Neural progenitor cell (in vitro differentiated cells): ENCODE results near the gene NTN3. TPM values are rescaled to one million over a fixed set of nuclear protein-coding genes. Genes with fewer than 3 reads are reported as not detected.
"Not testable (repeated sequence)": the region's sequence is repeated elsewhere in the genome, so short reads cannot be mapped to it uniquely, and the experiment has no call there.

Experiments used
- DNase-seq: peaks from one replicate; pipeline ENCODE4 v3.0.0-alpha.2; 2016; ENCODE audit warnings: low spot score
- H2AFZ ChIP-seq: fragments of 200-600 bp; sonication (generic); replicated peaks from 2 replicates; pipeline ENCODE4 v1.6.1; 2016; ENCODE audit warnings: antibody characterized with exemption
- H3F3A ChIP-seq: fragments of 200-600 bp; sonication (generic); 2 replicates; pipeline ENCODE4 v1.6.1; 2016; ENCODE audit warnings: antibody characterized with exemption, low read depth
- H3K27ac ChIP-seq: fragments of 200-600 bp; sonication (generic); 2 replicates; pipeline ENCODE4 v1.5.1; 2016; ENCODE audit warnings: mild to moderate bottlenecking
- H3K27me3 ChIP-seq: fragments of 200-600 bp; sonication (generic); 2 replicates; pipeline ENCODE4 v1.6.1; 2016; ENCODE audit warnings: mild to moderate bottlenecking, moderate library complexity
- H3K36me3 ChIP-seq: fragments of 200-600 bp; sonication (generic); 2 replicates; pipeline ENCODE4 v1.5.1; 2016
- H3K4me1 ChIP-seq: fragments of 200-600 bp; sonication (generic); 2 replicates; pipeline ENCODE4 v1.6.1; 2016; ENCODE audit warnings: mixed run types
- H3K4me2 ChIP-seq: fragments of 200-600 bp; sonication (generic); 2 replicates; pipeline ENCODE4 v1.6.1; 2016
- H3K4me3 ChIP-seq: fragments of 200-600 bp; sonication (generic); 2 replicates; pipeline ENCODE4 v1.5.1; 2016
- H3K79me2 ChIP-seq: fragments of 200-600 bp; sonication (generic); 2 replicates; pipeline ENCODE4 v1.6.1; 2016; ENCODE audit warnings: low read depth
- H3K9ac ChIP-seq: fragments of 200-600 bp; sonication (generic); 2 replicates; pipeline ENCODE4 v1.6.1; 2016
- H3K9me3 ChIP-seq: fragments of 200-600 bp; sonication (generic); 2 replicates; pipeline ENCODE4 v1.5.1; 2016; ENCODE audit warnings: low read depth
- H4K20me1 ChIP-seq: fragments of 200-600 bp; sonication (generic); 2 replicates; pipeline ENCODE4 v1.6.1; 2016; ENCODE audit warnings: low read depth
- H3K27ac Mint-ChIP-seq: 3 replicates; pipeline ENCODE4 v1.8.0; 2021; ENCODE audit warnings: mixed read lengths
- H3K27me3 Mint-ChIP-seq: 2 replicates; pipeline ENCODE4 v1.8.0; 2022; ENCODE audit warnings: low read depth, mild to moderate bottlenecking, inconsistent platforms, moderate library complexity, mixed read lengths; ENCODE audit not compliant: insufficient read depth
- H3K36me3 Mint-ChIP-seq: 3 replicates; pipeline ENCODE4 v1.8.0; 2021; ENCODE audit warnings: mixed read lengths
- H3K4me1 Mint-ChIP-seq: 3 replicates; pipeline ENCODE4 v1.8.0; 2021; ENCODE audit warnings: mixed read lengths
- H3K4me3 Mint-ChIP-seq: 3 replicates; pipeline ENCODE4 v1.8.0; 2021; ENCODE audit warnings: mild to moderate bottlenecking, moderate library complexity, mixed read lengths
- H3K9me3 Mint-ChIP-seq: 3 replicates; pipeline ENCODE4 v1.8.0; 2020; ENCODE audit warnings: mixed read lengths
- CTCF ChIP-seq: fragments of 200-600 bp; sonication (generic); IDR thresholded peaks from 2 replicates; pipeline ENCODE4 v1.5.1; 2017; ENCODE audit warnings: antibody characterized with exemption, mild to moderate bottlenecking
- EZH2 ChIP-seq: fragments of 200-600 bp; sonication (generic); IDR thresholded peaks from 2 replicates; pipeline ENCODE4 v1.6.1; 2017; ENCODE audit warnings: antibody characterized with exemption, mild to moderate bottlenecking, moderate library complexity
- EZH2phosphoT487 ChIP-seq: fragments of 200-600 bp; sonication (generic); IDR thresholded peaks from 2 replicates; pipeline ENCODE4 v1.6.1; 2017; ENCODE audit warnings: antibody characterized with exemption
- total RNA-seq: library from RNA; depleted of rRNA; stranded (reverse); fragments of >200 nt; gene quantifications from 2 replicates; pipeline ENCODE4 v1.2.3, GENCODE V29; 2015; ENCODE audit warnings: low replicate concordance

The NTN3 gene
- total RNA-seq, 1 donor from 2014 or later: 3.6 TPM

DNA sequence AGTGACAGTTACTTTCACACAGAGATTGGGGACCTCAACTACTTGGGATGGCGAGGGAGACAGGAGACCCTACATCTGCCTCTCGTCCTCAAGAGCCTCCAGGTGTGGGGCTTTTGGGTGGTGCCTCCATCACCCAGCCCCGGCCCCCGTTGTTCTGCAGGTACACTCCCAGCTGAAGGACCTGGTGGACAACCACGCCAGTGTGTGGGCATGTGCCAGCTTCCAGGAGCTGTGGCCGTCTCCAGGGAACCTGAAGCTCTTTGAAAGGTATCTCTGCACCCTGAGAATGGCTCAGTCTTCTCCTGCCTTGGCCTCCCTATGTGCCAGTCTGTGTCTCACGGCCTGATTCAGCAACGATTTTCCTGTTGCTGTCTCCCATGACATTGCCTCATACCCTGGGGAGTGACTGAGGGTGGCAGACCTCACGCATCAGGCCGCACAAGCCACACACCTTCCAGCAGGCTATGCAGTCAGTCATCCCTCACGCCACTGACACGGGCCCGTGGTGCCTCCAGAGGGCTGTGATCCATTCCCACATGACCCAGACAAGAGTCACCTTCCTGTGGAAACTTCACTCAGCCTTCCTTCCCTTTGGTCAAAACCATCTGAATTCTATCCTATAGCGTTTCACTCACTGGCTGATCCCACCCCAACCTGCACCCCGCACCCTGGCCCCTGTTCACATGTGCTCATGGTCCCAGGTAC is 38.1 kb upstream of the NTN3 start:
- peaks cover 19% of the 10 kb centered on the region for H3K4me1 Mint-ChIP-seq
- H3K9me3 Mint-ChIP-seq: no peaks in the 10 kb centered on the region
- Histone ChIP-seq H3K79me2 (peaks cover 42% of the 10 kb centered on the region), H3K27me3 (peaks cover 4% of the 10 kb centered on the region), H3K9me3 (no peaks in the 10 kb centered on the region), H3K4me3 (no peak overlapping the region), H2AFZ (no peak overlapping the region), H3K36me3 (peaks cover 5% of the 10 kb centered on the region), H3K9ac (no peak overlapping the region), H3K4me2 (no peak overlapping the region), H3F3A (peaks cover 9% of the 10 kb centered on the region), H3K27ac (no peak overlapping the region), H4K20me1 (peaks cover 35% of the 10 kb centered on the region), H3K4me1 (peaks cover 13% of the 10 kb centered on the region)
- H3K27me3 Mint-ChIP-seq: peaks cover 5% of the 10 kb centered on the region
- H3K27ac Mint-ChIP-seq: no peak overlapping the region
- no peak for DNase-seq
- H3K4me3 Mint-ChIP-seq: no peak overlapping the region
- peaks cover 21% of the 10 kb centered on the region for H3K36me3 Mint-ChIP-seq
- no peak for TF ChIP-seq EZH2

DNA sequence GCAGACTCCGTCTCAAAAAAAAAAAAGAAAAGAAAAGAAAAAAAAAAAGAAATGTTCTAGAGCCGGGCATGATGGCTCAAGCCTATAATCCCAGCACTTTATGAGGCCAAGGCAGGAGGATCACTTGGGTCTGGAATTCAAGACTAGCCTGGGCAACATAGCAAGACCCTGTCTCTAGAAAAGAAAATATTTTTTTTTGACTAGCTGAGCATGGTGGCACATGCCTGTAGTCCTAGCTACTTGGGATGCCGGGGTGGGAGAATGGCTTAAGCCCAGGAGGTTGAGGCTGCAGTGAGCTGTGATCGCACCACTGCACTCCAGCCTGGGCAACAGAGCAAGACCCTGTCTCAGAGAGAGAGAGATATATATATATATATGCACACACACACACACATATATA is 35.9 kb upstream of the NTN3 start:
- not testable (repeated sequence) for H3K36me3 ChIP-seq, H3F3A ChIP-seq, H3K27me3 ChIP-seq, H3K4me3 ChIP-seq, H3K4me1 ChIP-seq, H3K27ac Mint-ChIP-seq, H3K27me3 Mint-ChIP-seq, H3K9me3 Mint-ChIP-seq, H3K9ac ChIP-seq, H3K4me3 Mint-ChIP-seq, H3K4me2 ChIP-seq, H2AFZ ChIP-seq, H3K9me3 ChIP-seq, H3K27ac ChIP-seq, H3K4me1 Mint-ChIP-seq, DNase-seq
- peaks cover 30% of the 10 kb centered on the region for H3K36me3 Mint-ChIP-seq
- H3K79me2 ChIP-seq: peaks cover 33% of the 10 kb centered on the region
- H4K20me1 ChIP-seq: peaks cover 30% of the 10 kb centered on the region

GRCh38 chr16:2436110-2436509 is 35.0 kb upstream of the NTN3 start:
- Mint-ChIP-seq H3K36me3 (peaks cover 30% of the 10 kb centered on the region), H3K9me3 (no peaks in the 10 kb centered on the region), H3K4me3 (no peak overlapping the region), H3K27ac (no peak overlapping the region), H3K27me3 (peaks cover 3% of the 10 kb centered on the region), H3K4me1 (peaks cover under 1% of the 10 kb centered on the region)
- peaks cover 5% of the 10 kb centered on the region for H3K36me3 ChIP-seq
- H3K79me2 ChIP-seq: peaks cover 24% of the 10 kb centered on the region
- H3F3A ChIP-seq: peaks cover under 1% of the 10 kb centered on the region
- no peak overlapping the region for H3K4me2 ChIP-seq
- TF ChIP-seq EZH2 (no peak), EZH2phosphoT487 (no peak), CTCF (no peak)
- DNase-seq: no peak
- no peak overlapping the region for H2AFZ ChIP-seq
- H4K20me1 ChIP-seq: peaks cover 22% of the 10 kb centered on the region
- H3K9me3 ChIP-seq: no peaks in the 10 kb centered on the region
- H3K27ac ChIP-seq: no peak overlapping the region
- no peaks in the 10 kb centered on the region for H3K27me3 ChIP-seq
- H3K9ac ChIP-seq: no peak overlapping the region
- no peak overlapping the region for H3K4me3 ChIP-seq
- no peaks in the 10 kb centered on the region for H3K4me1 ChIP-seq

- H3K36me3 Mint-ChIP-seq: peaks cover 30% of the 10 kb centered on the region
Observed at GRCh38 chr16:2437032-2437790, 33.9 kb upstream of the NTN3 start.

More at GRCh38 chr16:2437032-2437790, 33.9 kb upstream of the NTN3 start:
- H4K20me1 ChIP-seq: peaks cover 11% of the 10 kb centered on the region
- no peak overlapping the region for H3K9ac ChIP-seq
- no peak overlapping the region for H3K4me3 ChIP-seq
- no peak overlapping the region for H2AFZ ChIP-seq
- H3F3A ChIP-seq: peaks cover 5% of the 10 kb centered on the region
- no peaks in the 10 kb centered on the region for H3K27me3 ChIP-seq
- H3K4me1 ChIP-seq: no peaks in the 10 kb centered on the region
- peaks cover 13% of the 10 kb centered on the region for H3K79me2 ChIP-seq
- H3K27ac ChIP-seq: no peak overlapping the region
- H3K4me2 ChIP-seq: no peak overlapping the region
- no peak for DNase-seq
- peaks cover 3% of the 10 kb centered on the region for H3K27me3 Mint-ChIP-seq
- no peaks in the 10 kb centered on the region for H3K9me3 Mint-ChIP-seq
- no peaks in the 10 kb centered on the region for H3K9me3 ChIP-seq
- H3K4me1 Mint-ChIP-seq: no peaks in the 10 kb centered on the region
- no peak overlapping the region for H3K27ac Mint-ChIP-seq
- H3K4me3 Mint-ChIP-seq: no peak overlapping the region
- TF ChIP-seq EZH2phosphoT487 (no peak), CTCF (no peak), EZH2 (no peak)
- peaks cover 5% of the 10 kb centered on the region for H3K36me3 ChIP-seq
